Measurements from ENCODE around the gene UBE2S. TPM values are rescaled to one million over a fixed set of nuclear protein-coding genes. Genes with fewer than 3 reads are reported as not detected.

Gene UBE2S
- total and polyA plus RNA-seq, 2 donors (not counting 1 experiment from before 2014, with no cell fraction given), result 20.6 to 72.7 TPM

DNA sequence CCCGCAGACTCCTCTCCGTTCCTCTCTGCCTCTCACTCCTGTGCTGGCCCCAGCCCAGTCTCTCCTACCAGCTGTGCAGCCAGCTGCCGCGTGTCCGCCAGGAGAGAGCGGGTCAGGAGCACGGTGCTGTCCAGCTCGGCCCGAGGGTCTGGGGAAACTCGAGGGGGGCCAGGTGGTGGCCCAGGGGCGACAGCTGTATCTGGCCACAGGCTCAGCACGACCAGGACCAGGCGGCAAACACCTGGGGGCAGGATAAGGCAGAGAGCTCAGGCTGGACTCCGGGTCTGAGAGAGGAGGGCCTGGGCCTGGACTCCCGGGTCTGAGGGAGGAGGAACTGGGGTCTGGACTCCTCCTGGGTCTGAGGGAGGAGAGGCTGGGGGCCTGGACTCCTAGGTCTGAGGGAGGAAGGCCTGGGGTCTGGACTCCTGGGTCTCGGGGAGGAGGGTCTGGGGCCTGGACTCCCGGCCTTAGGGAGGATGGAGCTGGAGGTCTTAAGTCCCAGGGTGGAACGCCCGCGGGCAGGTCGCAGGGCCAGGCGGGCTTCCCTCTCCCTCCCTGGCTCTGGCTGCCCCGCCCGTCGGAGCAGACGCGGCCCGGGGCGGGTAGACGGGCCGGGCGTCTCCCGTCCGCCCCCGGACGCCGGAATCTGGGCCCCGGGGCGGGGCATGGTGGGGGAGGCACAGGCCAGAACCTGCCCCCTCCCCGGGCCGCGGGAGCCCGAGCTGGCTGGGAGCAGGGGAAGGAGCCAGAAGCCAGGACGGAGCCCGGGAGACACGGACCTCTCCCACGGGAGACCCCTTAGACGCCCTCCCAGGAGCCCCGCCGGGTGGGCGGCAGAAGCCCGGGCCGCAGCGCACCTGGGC, 38.7 kb downstream of the UBE2S start:
- H3K4me3 Mint-ChIP-seq, result no peak overlapping the region
- peaks cover 9% of the 10 kb centered on the region for H3K4me1 Mint-ChIP-seq
- POLR2A ChIA-PET, result interaction anchor here (0.9 kb wide), 1 partner anchor 115 kb away, joined by 4 read pairs; no protein-coding TSS in a partner anchor
- peaks cover 0 to 22% (median 0%) of the 10 kb centered on the region in 3 donors for H3K9me3 ChIP-seq (ENCODE audit: control extremely low read depth in 1 of 3, control insufficient read depth in 2 of 3, insufficient read depth in 1 of 3, low read length in 2 of 3)
- H3K27me3 ChIP-seq (replicated peaks in 1 of 4; ENCODE audit: control extremely low read depth in 1 of 4, control insufficient read depth in 3 of 4, insufficient read depth in 4 of 4, low read length in 3 of 4), result peaks cover 0 to 64% (median 25%) of the 10 kb centered on the region in 4 experiments
- intact Hi-C loops (cut with micrococcal nuclease), result no loop called here
- WGBS (ENCODE audit: insufficient coverage), result 19% methylated on average over 43 of the region's 54 CpGs
- peak overlapping the region in 3 of 5 experiments; percentile 35 to 39 (median 38) for H3K4me3 ChIP-seq (ENCODE audit: control extremely low read depth in 1 of 5, extremely low read depth in 1 of 5, insufficient read depth in 1 of 5, low read depth in 2 of 5, low read length in 4 of 5)
- H3K9me3 Mint-ChIP-seq (ENCODE audit: insufficient read depth), result no peaks in the 10 kb centered on the region
- H4K20me1 ChIP-seq (ENCODE audit: control insufficient read depth, insufficient read depth, low read length, poor library complexity, severe bottlenecking), result no peaks in the 10 kb centered on the region
- peaks cover 15 to 17% of the 10 kb centered on the region in 2 donors for H3K4me1 ChIP-seq (ENCODE audit: control insufficient read depth in 2 of 2, insufficient read depth in 2 of 2, low read length in 2 of 2)
- H3K27me3 Mint-ChIP-seq, result peaks cover 38% of the 10 kb centered on the region
- H3K9ac ChIP-seq (ENCODE audit: low read length), result no peak overlapping the region
- no peaks in the 10 kb centered on the region for H3K36me3 ChIP-seq (replicated peaks in 1 of 2; ENCODE audit: control extremely low read depth in 1 of 2, control insufficient read depth in 1 of 2, extremely low read depth in 1 of 2, insufficient read depth in 2 of 2, low read length in 1 of 2)
- no peaks in the 10 kb centered on the region for H3K79me2 ChIP-seq (ENCODE audit: control insufficient read depth, insufficient read depth, low read length)
- TF ChIP-seq EZH2 (IDR thresholded peaks at IDR 0.05; ENCODE audit: borderline replicate concordance, insufficient read depth, low read depth, low read length, poor library complexity, severe bottlenecking), result no peak
- TF ChIP-seq, protein P1, sequence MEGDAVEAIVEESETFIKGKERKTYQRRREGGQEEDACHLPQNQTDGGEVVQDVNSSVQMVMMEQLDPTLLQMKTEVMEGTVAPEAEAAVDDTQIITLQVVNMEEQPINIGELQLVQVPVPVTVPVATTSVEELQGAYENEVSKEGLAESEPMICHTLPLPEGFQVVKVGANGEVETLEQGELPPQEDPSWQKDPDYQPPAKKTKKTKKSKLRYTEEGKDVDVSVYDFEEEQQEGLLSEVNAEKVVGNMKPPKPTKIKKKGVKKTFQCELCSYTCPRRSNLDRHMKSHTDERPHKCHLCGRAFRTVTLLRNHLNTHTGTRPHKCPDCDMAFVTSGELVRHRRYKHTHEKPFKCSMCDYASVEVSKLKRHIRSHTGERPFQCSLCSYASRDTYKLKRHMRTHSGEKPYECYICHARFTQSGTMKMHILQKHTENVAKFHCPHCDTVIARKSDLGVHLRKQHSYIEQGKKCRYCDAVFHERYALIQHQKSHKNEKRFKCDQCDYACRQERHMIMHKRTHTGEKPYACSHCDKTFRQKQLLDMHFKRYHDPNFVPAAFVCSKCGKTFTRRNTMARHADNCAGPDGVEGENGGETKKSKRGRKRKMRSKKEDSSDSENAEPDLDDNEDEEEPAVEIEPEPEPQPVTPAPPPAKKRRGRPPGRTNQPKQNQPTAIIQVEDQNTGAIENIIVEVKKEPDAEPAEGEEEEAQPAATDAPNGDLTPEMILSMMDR (IDR thresholded peaks at IDR 0.05), result no peak
- peak overlapping the region; percentile 62 for H2AFZ ChIP-seq (ENCODE audit: insufficient read depth, low read depth, low read length, poor library complexity, severe bottlenecking)
- H3K27ac Mint-ChIP-seq, result no peak overlapping the region
- ATAC-seq (ENCODE audit: low read depth), result peak; percentile 58
- CTCF ChIA-PET, result no interaction called here
- H3K27ac ChIP-seq (ENCODE audit: low read length in 2 of 2), result no peak overlapping the region
- peak overlapping the region; percentile 82 for H3K4me2 ChIP-seq (replicated peaks; ENCODE audit: low read depth, low read length, poor library complexity, severe bottlenecking)
- peak; percentile 49 for DNase-seq

DNA sequence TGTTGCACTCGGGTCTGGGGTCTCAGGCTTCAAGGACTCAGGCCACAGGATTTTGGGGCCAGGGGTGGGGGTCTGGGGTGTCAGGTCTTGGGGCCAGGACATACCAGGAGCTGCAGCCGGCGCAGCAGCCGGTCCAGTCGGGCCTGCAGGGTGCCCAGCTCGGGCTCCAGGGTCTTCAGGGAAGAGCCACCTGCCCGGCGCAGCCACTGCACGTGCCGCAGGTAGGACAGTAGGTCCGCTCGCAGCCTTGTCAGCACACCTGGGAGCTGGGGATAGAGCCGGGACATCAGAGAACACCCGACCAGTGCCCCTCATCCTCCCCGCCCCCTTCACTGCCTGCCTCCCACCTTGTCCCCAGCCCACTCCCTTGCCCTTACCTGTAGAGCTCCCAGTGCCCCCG, 39.5 kb downstream of the UBE2S start:
- Histone ChIP-seq H3K27me3 (replicated peaks in 1 of 4; ENCODE audit: control extremely low read depth in 1 of 4, control insufficient read depth in 3 of 4, insufficient read depth in 4 of 4, low read length in 3 of 4) (peaks cover 0 to 57% (median 24%) of the 10 kb centered on the region in 4 experiments), H2AFZ (ENCODE audit: insufficient read depth, low read depth, low read length, poor library complexity, severe bottlenecking) (no peak overlapping the region), H3K9me3 (ENCODE audit: control extremely low read depth in 1 of 3, control insufficient read depth in 2 of 3, insufficient read depth in 1 of 3, low read length in 2 of 3) (peaks cover 0 to 20% (median 0%) of the 10 kb centered on the region in 3 donors), H3K4me3 (ENCODE audit: control extremely low read depth in 1 of 5, extremely low read depth in 1 of 5, insufficient read depth in 1 of 5, low read depth in 2 of 5, low read length in 4 of 5) (no peak overlapping the region), H4K20me1 (ENCODE audit: control insufficient read depth, insufficient read depth, low read length, poor library complexity, severe bottlenecking) (no peaks in the 10 kb centered on the region), H3K27ac (ENCODE audit: low read length in 2 of 2) (no peak overlapping the region), H3K79me2 (ENCODE audit: control insufficient read depth, insufficient read depth, low read length) (no peaks in the 10 kb centered on the region), H3K36me3 (replicated peaks in 1 of 2; ENCODE audit: control extremely low read depth in 1 of 2, control insufficient read depth in 1 of 2, extremely low read depth in 1 of 2, insufficient read depth in 2 of 2, low read length in 1 of 2) (no peaks in the 10 kb centered on the region), H3K9ac (ENCODE audit: low read length) (no peak overlapping the region), H3K4me1 (ENCODE audit: control insufficient read depth in 2 of 2, insufficient read depth in 2 of 2, low read length in 2 of 2) (peaks cover 15 to 17% of the 10 kb centered on the region in 2 donors), H3K4me2 (replicated peaks; ENCODE audit: low read depth, low read length, poor library complexity, severe bottlenecking) (no peak overlapping the region)
- Mint-ChIP-seq H3K4me1 (peaks cover 9% of the 10 kb centered on the region), H3K27me3 (peaks cover 33% of the 10 kb centered on the region), H3K9me3 (ENCODE audit: insufficient read depth) (no peaks in the 10 kb centered on the region), H3K4me3 (no peak overlapping the region), H3K27ac (no peak overlapping the region)
- intact Hi-C loops (cut with micrococcal nuclease), result no loop called here
- POLR2A ChIA-PET, result no interaction called here
- CTCF ChIA-PET, result no interaction called here
- no peak for DNase-seq
- ATAC-seq (ENCODE audit: low read depth), result no peak
- no peak for TF ChIP-seq EZH2 (IDR thresholded peaks at IDR 0.05; ENCODE audit: borderline replicate concordance, insufficient read depth, low read depth, low read length, poor library complexity, severe bottlenecking)
- TF ChIP-seq, protein P1 (IDR thresholded peaks at IDR 0.05), result no peak
- WGBS (ENCODE audit: insufficient coverage), result 93% methylated on average over 16 of the region's 16 CpGs
